ENCODE measurements around the gene GRB10.

The GRB10 gene

DNA sequence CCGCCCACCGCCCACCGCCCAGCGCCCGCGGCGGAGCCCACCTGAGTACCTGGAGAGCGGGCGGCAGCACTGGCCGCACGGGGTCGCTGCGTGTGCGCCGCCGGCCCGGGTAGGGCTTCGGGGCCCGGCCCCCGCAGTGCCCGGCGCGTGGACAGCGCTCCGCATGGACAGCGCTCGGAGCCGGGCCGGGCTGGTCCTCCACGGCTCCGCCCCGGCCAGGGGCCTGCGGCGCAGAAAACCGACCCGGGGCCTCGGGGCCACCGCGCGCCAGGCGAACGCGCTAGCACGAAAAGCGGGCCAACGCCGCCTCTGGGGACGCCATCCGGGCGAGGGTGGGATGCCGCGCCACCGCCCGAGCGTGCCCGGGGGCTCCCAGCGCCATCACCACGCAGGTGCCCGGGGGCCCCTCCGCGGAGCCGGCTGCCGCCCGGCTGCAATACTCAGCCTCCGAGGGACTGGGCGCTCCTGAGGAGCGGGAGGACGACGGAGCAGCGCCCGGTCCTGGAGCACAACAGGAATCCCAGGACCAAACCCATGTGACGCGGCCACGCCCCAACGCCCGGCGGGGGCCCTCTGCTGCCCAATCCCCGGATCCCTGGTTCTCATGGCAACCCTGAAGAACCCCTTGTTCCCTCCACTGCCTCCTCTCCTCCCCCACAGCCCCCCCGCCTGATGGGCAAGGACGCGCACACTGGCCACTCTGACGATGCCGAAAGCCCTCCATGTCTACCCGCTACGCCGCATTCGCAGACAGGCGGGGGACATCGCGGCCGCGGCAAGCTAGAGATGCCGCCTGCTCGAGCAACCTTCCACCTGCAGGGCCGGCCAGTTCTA lies at the start of gene GRB10:
Gene GRB10, minus strand, starts transcription at position 522 of the 834 bp plus-strand sequence. CDS start 50,574 bp downstream, outside the sequence.
- DNase-seq (no peak), ATAC-seq (no peak)

GRCh38 chr7:50828801-50829200 lies 46.1 kb upstream of the GRB10 start:
- no peak for DNase-seq
- no peak for ATAC-seq

- ATAC-seq (no peak), DNase-seq (no peak)
Measured at GRCh38 chr7:50828116-50828515, 45.4 kb upstream of the GRB10 start.

DNA sequence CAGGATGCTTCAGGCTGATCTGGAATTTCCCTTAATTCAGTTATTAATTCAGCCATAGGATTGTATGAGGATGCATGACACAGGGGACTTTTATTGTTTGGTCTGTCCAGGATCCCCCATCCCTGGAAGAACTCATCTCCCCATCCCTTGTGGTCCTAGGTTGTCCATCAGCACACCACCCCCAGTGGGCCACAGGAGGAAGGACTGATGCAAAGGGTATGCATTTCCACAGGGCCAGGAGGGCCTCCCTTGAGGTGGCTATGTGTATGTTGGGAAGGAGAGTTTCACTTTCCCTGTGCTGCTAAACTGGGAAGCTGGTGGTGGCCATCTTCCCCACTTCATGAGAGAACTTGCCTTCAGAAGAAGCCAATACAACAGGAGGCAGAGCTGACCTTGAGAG lies 44.6 kb upstream of the GRB10 start:
- ATAC-seq (no peak), DNase-seq (no peak)

GRCh38 chr7:50826371-50827172 lies 43.9 kb upstream of the GRB10 start:
- ATAC-seq (peak; percentile 98), DNase-seq (peak; percentile 43)

DNA sequence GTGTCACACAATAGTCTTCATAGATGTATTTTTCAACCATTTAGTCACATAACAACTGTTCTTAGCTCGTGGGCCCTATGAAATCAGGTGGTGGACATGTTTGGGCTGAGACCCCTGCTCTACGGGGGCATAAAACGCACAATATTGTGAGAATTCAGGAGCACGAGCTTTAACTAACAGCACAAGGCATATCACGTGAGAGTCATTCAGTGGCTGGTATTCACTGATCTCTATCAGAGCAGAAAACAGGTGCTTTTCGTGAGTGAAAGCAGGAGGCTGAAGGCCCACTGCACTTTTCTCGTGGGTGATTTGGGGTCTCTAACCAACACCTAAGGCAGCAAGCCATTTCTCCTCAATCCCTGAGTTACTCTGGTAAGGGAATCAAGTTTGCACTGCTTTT lies 42.8 kb upstream of the GRB10 start:
- no peak for ATAC-seq

DNA sequence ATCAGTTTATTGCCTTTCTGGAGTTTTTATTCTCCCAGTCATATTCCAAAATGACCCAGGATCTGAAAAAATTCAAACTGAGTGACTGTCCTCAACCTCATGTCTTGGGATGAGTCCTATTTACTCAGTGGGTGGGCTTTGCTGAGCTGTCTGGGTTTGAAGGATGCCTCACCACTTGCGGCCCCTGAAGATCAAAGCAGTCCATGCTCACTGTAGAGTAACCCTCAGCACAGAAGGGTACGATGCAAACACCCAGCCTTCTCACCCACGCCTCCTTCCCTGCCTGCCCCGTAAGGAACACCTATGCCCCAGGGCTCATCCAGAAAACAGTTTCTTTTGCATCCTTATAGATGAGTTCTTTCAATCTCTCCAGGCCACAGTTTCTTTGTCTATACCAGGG lies 42.2 kb upstream of the GRB10 start:
- no peak for ATAC-seq
- DNase-seq: no peak

More for the DNA sequence above, 42.8 kb upstream of the GRB10 start:
- DNase-seq: no peak

DNA sequence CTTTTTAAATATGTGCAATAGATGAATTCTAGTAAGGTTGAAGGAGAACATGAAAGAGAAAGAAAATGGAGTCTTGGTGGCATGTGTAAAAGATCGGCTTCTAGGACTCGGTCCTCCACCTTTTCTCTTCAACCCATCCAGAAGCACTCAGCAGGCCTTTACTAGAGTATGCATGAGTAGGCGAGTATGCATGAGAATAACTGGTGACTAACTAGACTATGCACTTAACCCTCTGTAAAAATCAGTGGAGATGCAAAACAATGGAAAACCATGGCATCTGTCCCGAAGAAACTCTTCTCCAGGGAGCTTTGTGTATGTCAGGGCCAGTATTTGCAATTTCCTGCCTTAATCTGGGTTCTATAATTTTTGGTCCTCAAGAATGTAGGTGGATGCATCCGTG lies 40.0 kb upstream of the GRB10 start:
- DNase-seq (no peak), ATAC-seq (no peak)

DNA sequence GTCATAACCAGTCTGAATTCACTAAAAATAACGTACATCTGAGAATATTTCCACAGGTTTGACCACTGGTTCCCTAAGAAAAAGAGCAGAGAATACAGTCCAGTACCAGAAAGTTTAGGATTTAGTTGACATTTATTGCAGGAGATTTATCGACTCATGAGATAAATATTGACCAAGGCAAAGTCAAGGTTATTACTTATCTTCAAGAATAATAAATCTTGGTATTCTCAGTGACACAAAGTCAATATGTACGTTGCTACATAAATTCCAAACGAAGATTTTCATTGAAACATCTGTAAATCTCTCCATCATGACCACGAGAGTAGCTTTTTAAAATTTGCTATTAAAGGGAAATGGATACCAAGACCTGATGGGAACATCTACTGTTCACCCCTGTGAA lies 39.4 kb upstream of the GRB10 start:
- ATAC-seq: no peak
- no peak for DNase-seq

- DNase-seq: no peak
- ATAC-seq: no peak
Measured at GRCh38 chr7:50821457-50822008, 38.8 kb upstream of the GRB10 start.

DNA sequence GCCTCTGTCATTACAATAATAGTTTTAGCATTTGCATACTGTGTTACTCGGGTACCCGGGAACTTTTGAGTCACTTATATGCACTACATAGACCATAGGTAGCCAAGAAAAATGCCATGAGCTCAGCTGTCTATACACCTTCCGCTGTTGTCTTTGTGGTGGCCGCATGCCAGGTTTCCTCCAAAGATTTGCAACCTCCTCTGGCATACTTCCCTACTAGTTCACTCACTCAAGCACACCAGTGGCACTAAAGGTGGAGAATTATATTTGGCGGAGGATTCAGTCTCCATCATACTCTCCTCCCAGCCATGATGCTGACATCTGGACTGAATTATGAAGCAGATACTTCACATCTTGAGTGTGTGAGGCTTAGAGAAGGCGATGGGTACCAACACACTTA lies 35.6 kb upstream of the GRB10 start:
- ATAC-seq (peak; percentile 49), DNase-seq (no peak)

GRCh38 chr7:50817561-50817960 lies 34.9 kb upstream of the GRB10 start:
- DNase-seq (no peak), ATAC-seq (no peak)

DNA sequence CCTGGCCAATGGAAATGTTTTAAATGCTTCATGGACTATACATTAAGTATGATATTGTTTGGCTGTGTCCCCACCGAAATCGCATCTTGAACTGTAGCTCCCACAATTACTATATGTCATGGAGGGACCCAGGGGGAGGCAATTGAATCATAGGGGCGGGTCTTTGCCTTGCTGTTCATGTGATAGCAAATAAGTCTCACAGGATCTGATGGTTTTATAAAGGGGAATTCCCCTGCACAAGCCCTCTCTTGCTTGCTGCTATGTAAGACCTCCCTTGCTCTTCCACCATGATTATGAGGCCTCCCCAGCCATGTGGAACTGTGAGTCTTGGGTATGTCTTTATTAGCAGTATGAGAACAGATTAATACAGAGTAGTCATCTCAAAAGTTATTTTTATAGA lies 32.4 kb upstream of the GRB10 start:
- DNase-seq (no peak), ATAC-seq (peak; percentile 23)

DNA sequence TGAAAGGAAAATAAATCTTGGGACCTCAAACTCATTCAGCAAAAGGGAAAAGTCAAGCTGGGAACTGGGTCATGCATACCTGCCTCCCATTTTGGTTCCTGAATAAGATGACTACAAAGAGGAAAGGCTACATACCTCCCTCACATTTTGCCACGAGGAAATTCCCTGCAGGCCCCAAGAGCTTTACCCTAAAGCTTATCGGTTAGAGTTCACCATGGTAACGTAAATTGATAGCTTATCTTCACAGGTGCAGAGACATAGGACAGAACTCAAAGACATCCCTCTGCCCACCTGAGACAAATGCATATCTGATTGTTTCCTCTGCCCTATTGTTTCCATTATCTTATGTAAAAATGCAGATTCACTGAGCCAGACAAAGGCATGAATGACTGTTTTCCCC lies 31.5 kb upstream of the GRB10 start:
- ATAC-seq (no peak), DNase-seq (no peak)

DNA sequence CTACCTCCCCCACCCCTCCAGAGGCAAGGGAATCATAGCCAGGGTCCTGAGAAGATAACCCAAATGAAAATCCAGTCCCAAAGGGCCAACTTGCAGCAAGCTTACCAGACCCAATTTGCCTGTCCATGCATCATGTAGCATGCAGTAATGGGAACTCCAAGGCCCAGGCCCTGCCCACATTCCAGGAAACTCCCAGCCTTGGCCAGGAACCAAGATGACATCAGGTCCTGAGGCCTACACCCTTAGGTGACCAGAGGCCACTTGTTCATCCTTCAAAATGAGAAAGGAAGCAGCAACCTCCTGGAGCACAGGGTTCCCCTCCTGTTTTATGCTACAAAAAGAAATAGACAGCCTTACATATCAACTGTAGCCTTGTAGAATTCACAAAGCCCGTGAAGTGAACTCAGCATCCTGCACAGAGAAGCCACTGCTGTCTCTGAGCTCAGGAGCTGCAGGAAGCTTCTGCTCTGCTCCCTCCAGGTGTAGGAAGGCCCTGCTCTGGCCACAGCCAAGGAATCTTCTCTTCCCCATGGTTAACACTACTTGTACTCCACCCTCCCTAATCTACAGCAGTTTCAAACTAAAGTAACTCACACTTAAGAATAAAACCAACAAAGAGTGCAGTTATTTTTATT lies 30.3 kb upstream of the GRB10 start:
- ATAC-seq (no peak), DNase-seq (no peak)

DNA sequence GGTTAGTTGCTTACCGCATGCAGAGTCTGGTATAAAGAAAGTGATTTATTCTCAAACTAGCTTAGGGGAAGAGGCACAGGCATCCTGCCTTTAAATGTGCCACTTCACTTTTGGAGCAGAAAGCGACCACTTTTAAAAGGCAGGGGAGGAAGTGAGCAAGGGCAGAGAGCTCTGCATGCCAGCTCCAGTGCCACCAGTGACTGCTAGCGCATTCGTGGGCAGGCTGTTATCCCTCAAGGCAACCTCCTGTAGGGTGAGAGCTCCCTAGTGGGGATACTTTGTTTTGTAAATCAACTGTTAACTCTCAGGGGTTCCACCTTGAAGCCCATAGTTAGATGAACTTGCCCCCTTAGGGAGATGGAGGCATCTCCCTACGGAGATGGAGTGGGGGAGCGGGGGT lies 29.4 kb upstream of the GRB10 start:
- no peak for DNase-seq
- ATAC-seq: no peak

- ATAC-seq: no peak
- DNase-seq: no peak
Measured at GRCh38 chr7:50808282-50808888, 25.7 kb upstream of the GRB10 start.

- DNase-seq (no peak), ATAC-seq (no peak)
Measured at GRCh38 chr7:50807026-50807730, 24.5 kb upstream of the GRB10 start.

- no peak for DNase-seq
- no peak for ATAC-seq
Measured at GRCh38 chr7:50806143-50806542, 23.4 kb upstream of the GRB10 start.

DNA sequence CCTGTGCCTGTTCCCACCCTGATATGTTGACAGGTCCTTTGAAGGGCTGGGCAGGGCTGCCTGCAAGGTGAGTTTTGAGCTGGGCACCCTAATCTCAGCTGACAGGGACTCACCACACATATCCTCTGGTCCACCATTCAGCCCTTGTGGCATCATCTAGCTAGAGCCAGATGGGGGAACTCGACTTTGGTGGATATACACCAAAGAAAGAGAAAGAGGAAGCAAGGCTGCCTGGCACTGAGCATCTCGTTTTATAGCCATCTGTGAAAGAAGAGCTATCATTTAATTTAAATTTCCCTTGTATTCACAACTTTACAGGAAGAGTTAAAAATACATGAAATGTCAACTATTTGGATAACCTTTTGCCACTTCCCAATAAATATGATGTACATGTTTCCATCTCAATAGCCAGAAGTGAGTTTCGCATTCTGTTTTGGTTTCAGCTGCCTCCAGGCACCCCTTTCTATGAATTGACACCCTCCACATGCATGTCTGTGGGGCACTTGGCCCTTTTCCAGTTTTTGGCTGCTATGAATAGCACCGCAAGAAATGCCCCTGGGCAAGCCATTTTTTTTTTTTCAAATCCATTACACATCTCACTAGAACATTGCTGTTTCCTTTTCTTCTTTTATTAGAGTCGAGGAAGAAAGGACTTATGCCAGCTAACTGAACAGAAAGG lies 22.9 kb upstream of the GRB10 start:
- no peak for DNase-seq
- ATAC-seq: peak; percentile 4
